CD14-positive monocyte (primary cell): ENCODE data around the gene GUCY2D. TPM values are rescaled to one million over a fixed set of nuclear protein-coding genes. Genes with fewer than 3 reads are reported as not detected.

Experiments
- DNase-seq, 3 donors: peaks; one replicate each; pipeline ENCODE4 v3.0.0-alpha.2; 2011 to 2022
- H2AFZ ChIP-seq: 2 replicates; pipeline ENCODE4 v1.6.0; 2012; ENCODE audit warnings: mild to moderate bottlenecking, low read depth, low read length, inconsistent platforms; ENCODE audit not compliant: insufficient read depth, poor library complexity, severe bottlenecking
- H3K27ac ChIP-seq, 2 donors: 1 replicate in 1 of 2; 2 replicates in 1 of 2; pipeline ENCODE4 v1.5.1; 2012 to 2013; ENCODE audit warnings: low read length in 2 of 2, control low read depth in 1 of 2, inconsistent platforms in 1 of 2, low read depth in 1 of 2, mild to moderate bottlenecking in 1 of 2
- H3K27me3 ChIP-seq, 2 donors: one replicate each; pipeline versions ENCODE4 v1.6.0 to v1.6.1; 2011 to 2013; ENCODE audit warnings: low read length in 2 of 2; ENCODE audit not compliant: control insufficient read depth in 2 of 2, insufficient read depth in 2 of 2
- H3K36me3 ChIP-seq, 2 donors: replicated peaks in 1 of 2; 1 replicate in 1 of 2; 2 replicates in 1 of 2; pipeline versions ENCODE4 v1.5.1 to v1.6.1; 2012 to 2013; ENCODE audit warnings: low read length in 2 of 2, control low read depth in 1 of 2, inconsistent platforms in 1 of 2, mild to moderate bottlenecking in 1 of 2; ENCODE audit not compliant: insufficient read depth in 2 of 2, control insufficient read depth in 1 of 2
- H3K4me1 ChIP-seq, 2 donors: 1 replicate in 1 of 2; 2 replicates in 1 of 2; pipeline versions ENCODE4 v1.5.1 to v1.6.1; 2012 to 2013; ENCODE audit warnings: low read length in 2 of 2, control low read depth in 1 of 2, inconsistent platforms in 1 of 2, mild to moderate bottlenecking in 1 of 2, moderate library complexity in 1 of 2; ENCODE audit not compliant: insufficient read depth in 2 of 2, control insufficient read depth in 1 of 2
- H3K4me2 ChIP-seq: replicated peaks from 2 replicates; pipeline ENCODE3; 2012; ENCODE audit warnings: low read length, moderate library complexity, mild to moderate bottlenecking; ENCODE audit not compliant: poor library complexity, severe bottlenecking; ENCODE audit errors: extremely low read depth
- H3K4me3 ChIP-seq, 3 experiments: fragments of 200-600 bp in 1 of 3; sonication (generic) in 1 of 3; replicated peaks in 1 of 3; 1 replicate in 2 of 3; 2 replicates in 1 of 3; pipeline ENCODE4 v1.5.1; 2011 to 2013; ENCODE audit warnings: low read length in 3 of 3, mild to moderate bottlenecking in 3 of 3, control low read depth in 2 of 3, low read depth in 2 of 3, inconsistent platforms in 1 of 3, moderate library complexity in 1 of 3
- H3K79me2 ChIP-seq: 2 replicates; pipeline ENCODE4 v1.6.0; 2012; ENCODE audit warnings: mild to moderate bottlenecking, control low read depth, inconsistent platforms, low read length, moderate library complexity; ENCODE audit not compliant: insufficient read depth
- H3K9ac ChIP-seq: 2 replicates; pipeline ENCODE4 v1.6.0; 2017; ENCODE audit warnings: low read length, mild to moderate bottlenecking; ENCODE audit not compliant: insufficient read depth, poor library complexity, severe bottlenecking
- H3K9me3 ChIP-seq, 2 donors: replicated peaks in 1 of 2; 1 replicate in 1 of 2; 2 replicates in 1 of 2; pipeline versions ENCODE4 v1.5.1 to v1.6.1; 2012 to 2013; ENCODE audit warnings: low read length in 2 of 2, control low read depth in 1 of 2; ENCODE audit not compliant: control insufficient read depth in 1 of 2, insufficient read depth in 1 of 2
- H4K20me1 ChIP-seq: 2 replicates; pipeline ENCODE4 v1.6.0; 2012; ENCODE audit warnings: mild to moderate bottlenecking, low read length, control low read depth, moderate library complexity; ENCODE audit not compliant: insufficient read depth
- H3K27ac Mint-ChIP-seq, 7 donors: one replicate each; pipeline ENCODE4 v1.8.0; 2020; ENCODE audit warnings: mild to moderate bottlenecking in 7 of 7, mixed read lengths in 7 of 7, moderate library complexity in 6 of 7, inconsistent platforms in 2 of 7
- H3K27me3 Mint-ChIP-seq, 3 donors: one replicate each; pipeline ENCODE4 v1.8.0; 2021 to 2022; ENCODE audit warnings: low read depth in 3 of 3, mild to moderate bottlenecking in 3 of 3, mixed read lengths in 3 of 3, moderate library complexity in 3 of 3, inconsistent platforms in 1 of 3
- H3K36me3 Mint-ChIP-seq, 2 donors: one replicate each; pipeline ENCODE4 v1.8.0; 2020; ENCODE audit warnings: mixed read lengths in 2 of 2, inconsistent platforms in 1 of 2, mild to moderate bottlenecking in 1 of 2
- H3K4me1 Mint-ChIP-seq: one replicate; pipeline ENCODE4 v1.8.0; 2020; ENCODE audit warnings: mild to moderate bottlenecking, mixed read lengths
- H3K4me3 Mint-ChIP-seq, 2 donors: one replicate each; pipeline ENCODE4 v1.8.0; 2020; ENCODE audit warnings: mild to moderate bottlenecking in 2 of 2, mixed read lengths in 2 of 2, moderate library complexity in 1 of 2
- H3K9me3 Mint-ChIP-seq, 7 donors: one replicate each; pipeline ENCODE4 v1.8.0; 2020 to 2022; ENCODE audit warnings: mixed read lengths in 7 of 7, mild to moderate bottlenecking in 6 of 7, moderate library complexity in 6 of 7, inconsistent platforms in 2 of 7
- WGBS: methylation state at CpG from one replicate; pipeline ENCODE4 v1.1.5; 2013; ENCODE audit warnings: missing lambda C conversion rate; ENCODE audit not compliant: insufficient coverage; 5-methylcytosine and 5-hydroxymethylcytosine counted together
- intact Hi-C, 2 donors: fragments of 100-400 bp; cut with micrococcal nuclease; formaldehyde crosslinking; loops; one replicate each; pipeline versions ENCODE4 v1.15.0 to v1.15.1; 2023
- polyA plus RNA-seq, 3 donors: library from polyadenylated mRNA; depleted of rRNA in 1 of 3; unstranded in 2 of 3; stranded (reverse) in 1 of 3; fragments of 300-500 nt in 2 of 3; fragments of >200 nt in 1 of 3; fragmentation: Illumina TruSeq in 2 of 3; gene quantifications; 1 replicate in 2 of 3; 2 replicates in 1 of 3; pipeline ENCODE4 v1.2.3, GENCODE V29; 2012 to 2021
- TF ChIP-seq, protein P1 (sequence below): fragments of 200-600 bp; IDR thresholded peaks from one replicate; pipeline ENCODE4 v1.8.0; 2022; ENCODE audit warnings: antibody characterized with exemption, mild to moderate bottlenecking

The GUCY2D gene
- polyA plus RNA-seq, 3 donors, result 0.04 to 0.46 TPM; not detected in 1

DNA sequence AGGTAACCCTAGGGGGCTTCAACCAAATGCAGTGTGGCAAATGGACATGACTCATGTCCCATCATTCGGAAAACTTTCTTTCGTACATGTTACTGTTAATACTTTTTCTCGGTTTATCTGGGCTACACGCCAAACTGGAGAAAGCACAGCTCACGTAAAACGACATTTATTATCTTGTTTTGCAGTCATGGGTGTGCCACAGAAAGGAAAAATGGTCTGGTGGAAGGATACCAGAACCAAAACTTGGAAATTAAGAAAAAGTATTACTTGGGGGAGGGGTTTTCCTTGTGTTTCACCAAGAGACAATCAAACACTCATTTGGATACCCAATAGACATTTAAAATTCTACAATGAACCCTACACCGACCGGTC, 60.0 kb downstream of the GUCY2D start:
- intact Hi-C loops, result loop anchor here in 1 of 2 donors (5.0 kb wide), 1 partner anchor 50 kb away; no protein-coding TSS in a partner anchor
- H3K36me3 ChIP-seq, result no peaks in the 10 kb centered on the region
- Mint-ChIP-seq H3K4me1 (peaks cover 32% of the 10 kb centered on the region), H3K27ac (no peak overlapping the region), H3K4me3 (peak overlapping the region in 1 of 2 donors; percentile 48), H3K27me3 (peaks cover 22 to 44% (median 28%) of the 10 kb centered on the region in 3 donors), H3K36me3 (no peaks in the 10 kb centered on the region), H3K9me3 (peaks cover 0 to 6% (median 0%) of the 10 kb centered on the region in 7 donors)
- no peak overlapping the region for H2AFZ ChIP-seq
- no peak overlapping the region for H3K4me3 ChIP-seq
- no peak overlapping the region for H3K27ac ChIP-seq
- H3K4me1 ChIP-seq, result peaks cover 25 to 28% of the 10 kb centered on the region in 2 donors
- H3K79me2 ChIP-seq, result no peaks in the 10 kb centered on the region
- 92% methylated on average over 4 of the region's 8 CpGs for WGBS
- H4K20me1 ChIP-seq, result no peaks in the 10 kb centered on the region
- H3K27me3 ChIP-seq, result peaks cover 9 to 22% of the 10 kb centered on the region in 2 donors
- H3K9ac ChIP-seq, result no peak overlapping the region
- TF ChIP-seq, protein P1, sequence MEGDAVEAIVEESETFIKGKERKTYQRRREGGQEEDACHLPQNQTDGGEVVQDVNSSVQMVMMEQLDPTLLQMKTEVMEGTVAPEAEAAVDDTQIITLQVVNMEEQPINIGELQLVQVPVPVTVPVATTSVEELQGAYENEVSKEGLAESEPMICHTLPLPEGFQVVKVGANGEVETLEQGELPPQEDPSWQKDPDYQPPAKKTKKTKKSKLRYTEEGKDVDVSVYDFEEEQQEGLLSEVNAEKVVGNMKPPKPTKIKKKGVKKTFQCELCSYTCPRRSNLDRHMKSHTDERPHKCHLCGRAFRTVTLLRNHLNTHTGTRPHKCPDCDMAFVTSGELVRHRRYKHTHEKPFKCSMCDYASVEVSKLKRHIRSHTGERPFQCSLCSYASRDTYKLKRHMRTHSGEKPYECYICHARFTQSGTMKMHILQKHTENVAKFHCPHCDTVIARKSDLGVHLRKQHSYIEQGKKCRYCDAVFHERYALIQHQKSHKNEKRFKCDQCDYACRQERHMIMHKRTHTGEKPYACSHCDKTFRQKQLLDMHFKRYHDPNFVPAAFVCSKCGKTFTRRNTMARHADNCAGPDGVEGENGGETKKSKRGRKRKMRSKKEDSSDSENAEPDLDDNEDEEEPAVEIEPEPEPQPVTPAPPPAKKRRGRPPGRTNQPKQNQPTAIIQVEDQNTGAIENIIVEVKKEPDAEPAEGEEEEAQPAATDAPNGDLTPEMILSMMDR, result no peak
- no peaks in the 10 kb centered on the region for H3K9me3 ChIP-seq
- DNase-seq, result no peak
- no peak overlapping the region for H3K4me2 ChIP-seq

DNA sequence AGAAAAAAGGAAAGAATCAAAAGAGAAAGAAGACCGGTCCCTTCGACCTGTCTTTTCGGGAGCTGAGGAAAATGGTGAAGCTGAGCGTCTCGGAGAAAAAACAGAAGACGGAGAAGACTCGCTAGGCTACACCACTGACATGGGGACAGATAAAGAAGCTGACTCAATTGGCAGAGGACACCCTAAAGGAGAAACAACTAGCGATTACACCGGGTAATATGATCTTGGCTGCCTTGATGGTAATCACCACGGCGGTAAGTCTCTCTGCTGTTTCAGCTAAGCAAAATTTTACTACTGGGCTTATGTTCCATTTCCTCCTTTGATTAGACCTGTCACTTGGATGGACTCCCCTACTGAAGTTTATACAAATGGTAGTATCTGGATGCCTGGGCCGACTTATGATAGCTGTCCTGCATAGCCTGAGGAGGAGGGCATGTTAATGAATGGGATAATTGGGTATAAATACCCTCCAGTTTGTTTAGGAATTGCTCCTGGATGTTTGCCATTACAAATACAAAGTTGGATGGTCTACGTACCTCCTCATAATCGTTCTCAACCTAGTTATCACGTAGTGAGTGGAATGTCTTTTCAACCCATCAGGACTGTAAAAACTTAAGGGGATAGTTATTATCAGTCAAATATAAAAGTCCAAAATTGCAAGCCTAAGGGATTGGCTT, 60.5 kb downstream of the GUCY2D start:
- TF ChIP-seq, protein P1, result no peak
- H3K27me3 ChIP-seq, result peaks cover 9 to 22% of the 10 kb centered on the region in 2 donors
- WGBS, result 43% methylated on average over 5 of the region's 15 CpGs
- H3K4me3 ChIP-seq, result no peak overlapping the region
- peaks cover 35% of the 10 kb centered on the region for H3K4me1 Mint-ChIP-seq
- H3K79me2 ChIP-seq, result no peaks in the 10 kb centered on the region
- no peak overlapping the region for H2AFZ ChIP-seq
- no peak overlapping the region for H3K9ac ChIP-seq
- H4K20me1 ChIP-seq, result no peaks in the 10 kb centered on the region
- no peaks in the 10 kb centered on the region for H3K36me3 ChIP-seq
- peak overlapping the region in 1 of 7 donors; percentile 11 for H3K27ac Mint-ChIP-seq
- H3K27ac ChIP-seq, result no peak overlapping the region
- no peaks in the 10 kb centered on the region for H3K9me3 ChIP-seq
- H3K27me3 Mint-ChIP-seq, result peaks cover 22 to 44% (median 31%) of the 10 kb centered on the region in 3 donors
- no peaks in the 10 kb centered on the region for H3K36me3 Mint-ChIP-seq
- no peak for DNase-seq
- no peak overlapping the region for H3K4me2 ChIP-seq
- H3K4me1 ChIP-seq, result peaks cover 25 to 28% of the 10 kb centered on the region in 2 donors
- intact Hi-C loops, result loop anchor here in 1 of 2 donors (5.0 kb wide), 1 partner anchor 49 kb away; no protein-coding TSS in a partner anchor
- peak overlapping the region; percentile 34 to 48 for H3K4me3 Mint-ChIP-seq
- H3K9me3 Mint-ChIP-seq, result peaks cover 0 to 6% (median 0%) of the 10 kb centered on the region in 7 donors
